ENCODE results near the gene HDAC4.

GRCh38 chr2:239162976-239163687 is 237.7 kb downstream of the HDAC4 start:
- no peak for TF ChIP-seq CTCF (optimal IDR thresholded peaks at IDR 0.05 in 1 of 3, IDR thresholded peaks at IDR 0.05 in 1 of 3, conservative IDR thresholded peaks at IDR 0.05 in 1 of 3; ENCODE audit: extremely low read depth in 1 of 3, insufficient read depth in 2 of 3, low read length in 3 of 3)
- TF ChIP-seq EZH2 (IDR thresholded peaks at IDR 0.05; ENCODE audit: low read length), result no peak
